HG02943 (cell line): ENCODE data around the gene KCNJ14.
"Not testable (repeated sequence)": the region's sequence is repeated elsewhere in the genome, so short reads cannot be mapped to it uniquely, and the experiment has no call there.

Experiments
- ATAC-seq: cut with Tn5 transposase; IDR thresholded peaks from one replicate; pipeline ENCODE4 v1.9.1; 2021; ENCODE audit warnings: mild to moderate bottlenecking, low read depth, moderate library complexity; ENCODE audit not compliant: unreplicated experiment

The KCNJ14 gene

GRCh38 chr19:48484931-48485612 is 29.7 kb downstream of the KCNJ14 start:
- ATAC-seq: no peak

GRCh38 chr19:48486706-48487105 is 31.3 kb downstream of the KCNJ14 start:
- ATAC-seq: not testable (repeated sequence)

- no peak for ATAC-seq
These were observed 32.2 kb downstream of the KCNJ14 start for GRCh38 chr19:48487544-48487943.

GRCh38 chr19:48487948-48488347 is 32.6 kb downstream of the KCNJ14 start:
- no peak for ATAC-seq

DNA sequence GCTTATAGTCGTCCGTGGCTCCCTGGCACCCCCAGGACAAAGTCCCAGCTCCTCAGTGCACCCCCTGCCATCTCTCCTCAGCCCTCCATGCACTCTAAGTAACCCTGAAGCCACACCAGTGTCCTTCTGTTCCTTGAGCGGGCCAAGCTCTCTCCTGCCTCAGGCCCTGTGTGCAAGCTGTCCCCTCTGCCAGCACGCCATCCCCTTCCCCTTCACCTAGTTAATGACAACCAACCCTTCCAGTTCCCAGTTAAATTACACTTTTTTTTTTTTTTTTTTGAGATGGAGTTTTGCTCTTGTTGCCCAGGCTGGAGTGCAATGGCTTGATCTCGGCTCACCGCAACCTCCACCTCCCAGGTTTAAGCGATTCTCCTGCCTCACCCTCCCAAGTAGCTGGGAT is 33.1 kb downstream of the KCNJ14 start:
- ATAC-seq: not testable (repeated sequence)

DNA sequence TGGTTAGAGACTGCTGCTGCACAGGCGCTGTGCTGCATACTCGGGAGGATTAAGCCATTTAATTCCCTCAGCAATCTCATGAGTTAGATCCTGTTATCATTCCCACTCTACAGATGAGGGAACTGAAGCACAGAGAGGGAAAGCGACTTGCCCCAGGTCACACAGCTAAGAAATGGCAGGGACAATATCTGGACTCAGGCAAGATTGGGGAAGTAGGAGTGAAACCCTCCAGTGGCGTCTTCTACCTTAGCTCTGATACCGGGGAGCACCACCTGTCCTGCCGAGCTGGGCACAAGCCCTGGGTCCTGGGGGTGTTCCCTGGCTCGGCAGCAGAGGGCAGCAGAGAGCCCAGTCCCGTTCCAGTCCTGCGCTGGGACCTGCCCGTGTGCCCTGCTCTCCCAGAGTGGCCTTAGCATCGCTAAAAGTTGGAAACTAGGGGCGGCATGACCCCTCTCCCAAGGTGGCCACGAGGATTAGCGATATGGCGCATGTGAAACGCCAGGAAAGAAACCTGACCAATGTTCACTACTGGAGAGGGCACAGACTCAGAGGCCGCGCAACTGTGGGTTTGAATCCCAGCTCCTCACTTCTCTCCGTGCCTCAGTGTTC is 34.3 kb downstream of the KCNJ14 start:
- no peak for ATAC-seq

- ATAC-seq: no peak
These were observed 35.8 kb downstream of the KCNJ14 start for GRCh38 chr19:48490981-48491792.

DNA sequence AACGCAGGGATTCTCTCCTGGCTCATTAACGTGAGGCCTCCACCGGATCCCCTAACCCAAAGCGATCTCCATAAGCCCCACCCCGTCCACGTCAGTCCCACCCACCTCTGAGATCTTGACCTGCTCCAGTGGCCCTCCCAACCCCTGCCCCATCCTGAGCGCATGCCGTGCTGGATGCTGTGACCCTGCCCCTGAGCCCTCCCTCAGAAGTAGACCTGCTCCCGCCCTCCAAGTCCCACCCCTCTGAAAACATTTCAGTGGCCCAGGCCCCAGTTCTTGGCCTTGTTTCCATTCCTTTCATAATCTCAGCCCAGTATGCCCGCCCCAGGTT is 36.4 kb downstream of the KCNJ14 start:
- no peak for ATAC-seq

- ATAC-seq: peak; percentile 62
These were observed 37.7 kb downstream of the KCNJ14 start for GRCh38 chr19:48492925-48493717.

DNA sequence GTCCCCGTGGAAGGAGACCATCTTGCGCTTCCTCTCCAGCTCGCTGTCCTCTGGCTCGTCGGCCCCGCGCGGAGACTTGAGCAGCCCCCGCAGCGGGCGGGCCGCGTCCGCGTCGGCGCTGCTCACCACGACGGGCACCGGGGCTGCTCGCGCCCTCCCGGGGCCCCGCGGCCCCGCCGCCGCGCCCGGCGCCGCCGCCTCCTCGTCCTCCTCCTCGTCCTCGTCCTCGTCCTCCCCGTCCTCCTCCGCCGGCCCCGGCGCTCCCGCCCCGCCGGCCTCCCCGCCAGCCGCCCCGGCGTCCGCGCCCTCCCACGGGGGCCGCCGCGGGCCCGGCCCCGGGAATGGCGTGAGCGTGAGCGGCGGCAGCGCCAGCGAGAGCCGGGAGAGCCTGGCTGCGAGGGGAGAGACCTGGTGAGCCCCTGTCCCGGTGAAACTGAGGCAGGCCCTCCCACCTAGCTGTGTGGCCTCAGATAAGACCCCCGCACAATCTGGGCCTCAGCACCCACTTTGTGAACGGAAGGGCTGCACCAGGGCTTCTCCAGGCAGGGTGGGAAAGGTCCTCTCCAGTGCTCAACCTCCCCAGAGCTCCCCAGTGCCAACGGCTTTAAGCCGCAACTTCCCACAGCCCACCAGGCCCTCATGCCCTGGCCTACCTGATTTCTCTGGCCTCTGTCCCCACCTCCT is 38.5 kb downstream of the KCNJ14 start:
- ATAC-seq: peak; percentile 9

DNA sequence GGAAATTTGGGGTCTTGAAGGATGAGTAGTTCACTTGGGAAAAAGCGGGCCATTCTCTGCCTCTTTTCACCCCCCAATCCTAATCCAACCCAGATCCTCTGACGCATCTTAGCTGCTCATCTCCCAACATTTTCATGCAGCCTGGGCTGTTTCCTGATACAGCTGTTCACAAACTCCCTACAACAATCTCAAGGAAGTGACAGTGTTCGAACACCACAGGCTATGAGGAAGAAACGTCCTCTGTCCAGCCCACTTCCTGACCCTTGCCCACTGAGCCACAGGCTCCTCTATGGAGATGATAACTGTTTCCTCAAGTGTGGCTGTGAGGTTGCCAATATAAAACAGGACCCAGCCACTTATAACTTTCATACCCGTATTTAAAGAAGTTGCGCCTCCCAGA is 40.0 kb downstream of the KCNJ14 start:
- ATAC-seq: no peak

DNA sequence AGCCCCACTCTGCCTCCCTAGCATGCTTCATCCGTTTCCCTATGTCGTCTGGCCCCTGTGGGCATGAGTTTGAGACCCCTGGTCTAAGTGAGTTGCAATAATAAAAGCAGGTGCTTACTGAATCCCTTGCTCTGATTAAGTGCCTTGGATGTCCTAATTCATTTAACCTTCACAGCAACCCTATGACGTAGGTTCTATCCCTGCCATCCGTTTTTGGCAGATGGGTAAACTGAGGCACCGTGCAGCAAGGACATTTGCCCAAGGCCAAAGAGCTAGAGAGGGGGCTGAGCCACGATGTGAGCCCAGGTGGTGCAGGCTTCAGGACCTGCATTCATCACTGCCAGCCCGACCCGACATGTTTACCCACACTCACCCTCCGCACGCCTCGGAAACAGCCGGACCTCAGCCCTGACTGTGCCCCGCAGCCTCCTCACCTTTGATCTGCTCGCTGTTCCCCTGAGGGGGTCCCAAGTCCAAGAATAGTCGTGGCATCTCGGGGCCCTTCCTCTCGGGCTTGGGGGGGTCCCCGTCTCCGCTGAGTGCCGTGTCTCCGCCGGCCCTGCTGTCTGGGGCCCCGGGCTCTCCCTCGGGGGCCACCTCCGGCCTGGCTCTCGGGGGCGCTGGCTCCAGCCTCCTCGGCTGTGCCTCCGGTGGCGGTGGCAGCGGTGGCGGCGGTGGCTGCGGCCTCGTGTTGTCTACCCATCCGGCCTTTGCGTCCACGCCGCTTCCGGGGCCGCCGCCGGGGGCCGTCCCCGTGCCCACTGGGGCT is 41.8 kb downstream of the KCNJ14 start:
- no peak for ATAC-seq

- ATAC-seq: no peak
These were observed 42.6 kb downstream of the KCNJ14 start for GRCh38 chr19:48497728-48498594.

- ATAC-seq: no peak
These were observed 43.4 kb downstream of the KCNJ14 start for GRCh38 chr19:48498595-48499311.

DNA sequence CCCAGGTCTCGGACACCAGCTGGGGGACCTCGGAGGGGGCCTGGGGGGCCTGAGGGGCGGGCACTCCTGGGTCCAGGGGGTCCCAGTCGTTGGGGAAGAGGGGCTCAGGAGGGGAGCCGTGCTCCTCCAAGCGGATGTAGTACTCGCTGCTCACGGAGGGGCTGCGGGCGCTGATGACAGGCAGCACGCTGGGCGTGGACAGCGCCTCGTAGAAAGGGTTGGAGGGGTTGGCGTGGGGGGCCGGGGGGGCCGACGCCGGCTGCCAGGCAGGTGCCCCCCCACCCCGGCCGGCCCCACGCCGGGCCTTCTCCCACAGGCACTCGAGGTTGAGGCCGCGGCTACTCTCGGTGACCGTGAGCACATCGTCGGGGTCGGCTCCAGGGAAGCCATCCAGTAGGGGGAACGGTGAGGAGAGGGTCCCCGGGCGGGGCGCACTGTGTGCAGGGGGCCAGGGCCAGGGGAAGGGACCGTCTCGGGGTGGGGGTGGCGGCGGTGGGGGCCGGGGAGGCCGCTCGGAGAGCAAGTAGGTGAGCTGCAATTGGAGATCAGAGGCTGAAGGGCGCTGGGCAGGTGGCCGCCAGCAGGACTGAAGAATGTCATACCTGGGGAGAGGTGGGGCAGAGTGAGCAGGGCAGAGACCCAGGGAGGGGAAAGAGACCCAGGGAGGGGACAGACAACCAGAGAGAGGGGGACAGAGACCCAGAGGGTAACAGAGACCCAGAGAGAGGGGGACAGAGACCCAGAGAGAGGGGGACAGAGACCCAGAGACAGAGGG is 44.1 kb downstream of the KCNJ14 start:
- no peak for ATAC-seq

- no peak for ATAC-seq
These were observed 45.6 kb downstream of the KCNJ14 start for GRCh38 chr19:48500830-48501493.
